Measurements from ENCODE around the gene GINS2. TPM values are rescaled to one million over a fixed set of nuclear protein-coding genes. Genes with fewer than 3 reads are reported as not detected.

Gene GINS2
- total RNA-seq, 4 donors from 2014 or later, result 2.0 to 10.4 TPM; not detected in 2

- TF ChIP-seq CTCF (IDR thresholded peaks at IDR 0.05) (no peak), POLR2A (IDR thresholded peaks at IDR 0.05) (no peak)
- Histone ChIP-seq H3K4me1 (no peaks in the 10 kb centered on the region), H3K27ac (no peak overlapping the region), H3K36me3 (no peaks in the 10 kb centered on the region), H3K4me3 (no peak overlapping the region), H3K9me3 (no peaks in the 10 kb centered on the region), H3K27me3 (no peaks in the 10 kb centered on the region)
- intact Hi-C loops (cut with DNase I; ENCODE audit: low total_unique reads), result no loop called here
- no peak for DNase-seq
These were observed 20.8 kb downstream of the GINS2 start for GRCh38 chr16:85667841-85668413.

- intact Hi-C loops (cut with DNase I; ENCODE audit: low total_unique reads), result no loop called here
- Histone ChIP-seq H3K36me3 (no peaks in the 10 kb centered on the region), H3K27ac (no peak overlapping the region), H3K27me3 (no peaks in the 10 kb centered on the region), H3K9me3 (no peaks in the 10 kb centered on the region), H3K4me1 (no peaks in the 10 kb centered on the region), H3K4me3 (no peak overlapping the region)
- no peak for TF ChIP-seq POLR2A (IDR thresholded peaks at IDR 0.05)
- TF ChIP-seq CTCF (IDR thresholded peaks at IDR 0.05), result no peak
- no peak for DNase-seq
These were observed 21.5 kb downstream of the GINS2 start for GRCh38 chr16:85667261-85667660.

DNA sequence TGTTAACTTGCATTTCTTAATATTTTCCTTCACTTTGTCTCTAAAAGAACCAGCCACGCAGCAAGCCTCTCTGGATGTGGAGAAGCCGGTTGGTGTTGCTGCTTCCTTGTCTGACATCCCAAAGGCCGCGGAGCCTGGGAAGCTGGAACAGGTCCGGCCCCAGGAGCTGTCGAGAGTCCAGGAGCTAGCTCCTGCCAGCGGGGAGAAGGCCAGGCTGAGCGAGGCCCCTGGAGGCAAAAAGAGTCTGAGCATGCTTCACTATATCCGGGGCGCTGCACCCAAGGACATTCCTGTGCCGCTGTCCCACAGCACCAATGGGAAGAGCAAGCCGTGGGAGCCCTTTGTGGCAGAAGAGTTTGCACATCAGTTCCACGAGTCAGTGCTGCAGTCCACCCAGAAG, 22.8 kb downstream of the GINS2 start:
- intact Hi-C loops (cut with DNase I; ENCODE audit: low total_unique reads), result no loop called here
- Histone ChIP-seq H3K27me3 (no peaks in the 10 kb centered on the region), H3K9me3 (no peaks in the 10 kb centered on the region), H3K27ac (no peak overlapping the region), H3K4me3 (no peak overlapping the region), H3K4me1 (no peaks in the 10 kb centered on the region), H3K36me3 (no peaks in the 10 kb centered on the region)
- TF ChIP-seq POLR2A (IDR thresholded peaks at IDR 0.05) (no peak), CTCF (IDR thresholded peaks at IDR 0.05) (no peak)
- no peak for DNase-seq

GRCh38 chr16:85665373-85665740, 23.4 kb downstream of the GINS2 start:
- Histone ChIP-seq H3K27me3 (no peaks in the 10 kb centered on the region), H3K4me3 (no peak overlapping the region), H3K9me3 (no peaks in the 10 kb centered on the region), H3K27ac (no peak overlapping the region), H3K4me1 (no peaks in the 10 kb centered on the region), H3K36me3 (no peaks in the 10 kb centered on the region)
- DNase-seq, result no peak
- TF ChIP-seq CTCF (IDR thresholded peaks at IDR 0.05), result no peak
- TF ChIP-seq POLR2A (IDR thresholded peaks at IDR 0.05), result no peak
- intact Hi-C loops (cut with DNase I; ENCODE audit: low total_unique reads), result no loop called here

GRCh38 chr16:85664580-85665372, 24.0 kb downstream of the GINS2 start:
- no peaks in the 10 kb centered on the region for H3K4me1 ChIP-seq
- no peak overlapping the region for H3K27ac ChIP-seq
- no peaks in the 10 kb centered on the region for H3K36me3 ChIP-seq
- H3K9me3 ChIP-seq, result no peaks in the 10 kb centered on the region
- no peak for DNase-seq
- intact Hi-C loops (cut with DNase I; ENCODE audit: low total_unique reads), result no loop called here
- no peaks in the 10 kb centered on the region for H3K27me3 ChIP-seq
- no peak for TF ChIP-seq POLR2A (IDR thresholded peaks at IDR 0.05)
- no peak for TF ChIP-seq CTCF (IDR thresholded peaks at IDR 0.05)
- no peak overlapping the region for H3K4me3 ChIP-seq
